GM23338 (cell line): ENCODE measurements around the gene FYTTD1. TPM values are rescaled to one million over a fixed set of nuclear protein-coding genes. Genes with fewer than 3 reads are reported as not detected.
"Not testable (repeated sequence)": the region's sequence is repeated elsewhere in the genome, so short reads cannot be mapped to it uniquely, and the experiment has no call there.

Source experiments
- ATAC-seq: fragments of 200-7000 bp; cut with Tn5 transposase; 3 replicates; pipeline ENCODE4 v1.9.1; 2020
- DNase-seq: peaks from one replicate; pipeline ENCODE4 v3.0.0-alpha.2; 2015; ENCODE audit warnings: low spot score
- H2AFZ ChIP-seq: fragments of 200-600 bp; sonication (generic); 2 replicates; pipeline ENCODE4 v1.8.0; 2016; ENCODE audit warnings: antibody characterized with exemption, mild to moderate bottlenecking, moderate library complexity
- H3F3A ChIP-seq: fragments of 200-600 bp; sonication (generic); replicated peaks from 2 replicates; pipeline ENCODE4 v1.8.0; 2017; ENCODE audit warnings: antibody characterized with exemption, mixed run types, low read depth
- H3K27ac ChIP-seq: fragments of 200-600 bp; sonication (generic); 2 replicates; pipeline ENCODE4 v1.6.1; 2016; ENCODE audit warnings: low read depth
- H3K27me3 ChIP-seq: fragments of 200-600 bp; sonication (generic); 2 replicates; pipeline ENCODE4 v1.8.0; 2016; ENCODE audit warnings: mild to moderate bottlenecking, mixed run types, moderate library complexity; ENCODE audit not compliant: insufficient read depth
- H3K36me3 ChIP-seq: fragments of 200-600 bp; sonication (generic); 2 replicates; pipeline ENCODE4 v1.8.0; 2016; ENCODE audit warnings: mild to moderate bottlenecking; ENCODE audit not compliant: insufficient read depth
- H3K4me1 ChIP-seq: fragments of 200-600 bp; sonication (generic); 2 replicates; pipeline ENCODE4 v1.8.0; 2016; ENCODE audit warnings: mild to moderate bottlenecking, moderate library complexity; ENCODE audit not compliant: insufficient read depth
- H3K4me2 ChIP-seq: fragments of 200-600 bp; sonication (generic); 2 replicates; pipeline ENCODE4 v1.7.1; 2017; ENCODE audit warnings: mixed run types
- H3K4me3 ChIP-seq: fragments of 200-600 bp; sonication (generic); 2 replicates; pipeline ENCODE4 v1.6.1; 2016; ENCODE audit warnings: mixed run types
- H3K79me2 ChIP-seq: fragments of 200-600 bp; sonication (generic); replicated peaks from 2 replicates; pipeline ENCODE4 v1.8.0; 2017; ENCODE audit warnings: mild to moderate bottlenecking; ENCODE audit not compliant: insufficient read depth
- H3K9me2 ChIP-seq: fragments of 200-600 bp; sonication (generic); 2 replicates; pipeline ENCODE4 v1.8.0; 2017; ENCODE audit not compliant: insufficient read depth
- H4K20me1 ChIP-seq: fragments of 200-600 bp; sonication (generic); replicated peaks from 2 replicates; pipeline ENCODE4 v1.8.0; 2017; ENCODE audit warnings: mild to moderate bottlenecking; ENCODE audit not compliant: insufficient read depth
- H3K27ac Mint-ChIP-seq: 2 replicates; pipeline ENCODE4 v1.8.0; 2020; ENCODE audit warnings: inconsistent platforms, mild to moderate bottlenecking, moderate library complexity, mixed read lengths
- H3K27me3 Mint-ChIP-seq: 3 replicates; pipeline ENCODE4 v1.8.0; 2022; ENCODE audit warnings: low read depth, mild to moderate bottlenecking, moderate library complexity, mixed read lengths, inconsistent platforms; ENCODE audit not compliant: insufficient read depth, poor library complexity
- H3K36me3 Mint-ChIP-seq: 3 replicates; pipeline ENCODE4 v1.8.0; 2021; ENCODE audit warnings: low read depth, mild to moderate bottlenecking, inconsistent platforms, moderate library complexity, mixed read lengths
- H3K4me1 Mint-ChIP-seq: 3 replicates; pipeline ENCODE4 v1.8.0; 2020; ENCODE audit warnings: mild to moderate bottlenecking, inconsistent platforms, mixed read lengths
- H3K4me3 Mint-ChIP-seq: 3 replicates; pipeline ENCODE4 v1.8.0; 2021; ENCODE audit warnings: moderate library complexity, mild to moderate bottlenecking, inconsistent platforms, mixed read lengths
- H3K9me3 Mint-ChIP-seq: 3 replicates; pipeline ENCODE4 v1.8.0; 2020; ENCODE audit warnings: moderate library complexity, mild to moderate bottlenecking, inconsistent platforms, mixed read lengths
- CREB1 ChIP-seq: fragments of 250-450 bp; sonication (Bioruptor Pico); IDR thresholded peaks from 2 replicates; pipeline ENCODE4 v1.5.0; 2020; ENCODE audit warnings: low read depth, mild to moderate bottlenecking, moderate library complexity
- EZH2phosphoT487 ChIP-seq: fragments of 200-600 bp; sonication (generic); IDR thresholded peaks from one replicate; pipeline ENCODE4 v1.8.1; 2018; ENCODE audit warnings: antibody characterized with exemption; ENCODE audit not compliant: unreplicated experiment
- JUNB ChIP-seq: IDR thresholded peaks from one replicate; pipeline ENCODE4 v1.6.1; 2016; ENCODE audit warnings: antibody characterized with exemption; ENCODE audit not compliant: unreplicated experiment
- NANOG ChIP-seq: IDR thresholded peaks from 2 replicates; pipeline ENCODE4 v1.6.1; 2016; ENCODE audit warnings: antibody characterized with exemption, borderline replicate concordance
- POLR2AphosphoS5 ChIP-seq: IDR thresholded peaks from 2 replicates; pipeline ENCODE4 v1.6.1; 2016; ENCODE audit warnings: antibody characterized with exemption, low read depth
- ZNF331 ChIP-seq: fragments of 250-450 bp; sonication (Bioruptor Pico); IDR thresholded peaks from 2 replicates; pipeline ENCODE4 v1.5.0; 2020; ENCODE audit warnings: low read depth, mild to moderate bottlenecking, moderate library complexity
- polyA plus RNA-seq: library from polyadenylated mRNA; unstranded; fragments of >200 nt; fragmentation: Nextera tagmentation; extraction: Ambion mirVana; gene quantifications from 2 replicates; pipeline ENCODE4 v1.2.1, GENCODE V29; 2016
- total RNA-seq: library from RNA; depleted of rRNA; stranded (reverse); fragments of >200 nt; shearing (Covaris generic); gene quantifications from 2 replicates; pipeline ENCODE4 v1.2.3, GENCODE V29; 2014
- TF ChIP-seq, protein P1 (sequence below): fragments of 250-450 bp; sonication (Bioruptor Pico); IDR thresholded peaks from 2 replicates; pipeline ENCODE4 v1.5.0; 2020; ENCODE audit warnings: mild to moderate bottlenecking, moderate library complexity
- TF ChIP-seq, protein P2 (sequence below), 2 experiments: fragments of 200-600 bp in 1 of 2; sonication (generic) in 1 of 2; conservative IDR thresholded peaks; 2 replicates each; pipeline versions ENCODE4 v1.5.1 to v1.6.1; 2016 to 2017; ENCODE audit warnings: antibody characterized with exemption in 2 of 2, low read depth in 2 of 2, mild to moderate bottlenecking in 2 of 2, moderate library complexity in 1 of 2

Gene FYTTD1
- total and polyA plus RNA-seq, 2 experiments from 2014 or later = 13.7 to 14.8 TPM

DNA sequence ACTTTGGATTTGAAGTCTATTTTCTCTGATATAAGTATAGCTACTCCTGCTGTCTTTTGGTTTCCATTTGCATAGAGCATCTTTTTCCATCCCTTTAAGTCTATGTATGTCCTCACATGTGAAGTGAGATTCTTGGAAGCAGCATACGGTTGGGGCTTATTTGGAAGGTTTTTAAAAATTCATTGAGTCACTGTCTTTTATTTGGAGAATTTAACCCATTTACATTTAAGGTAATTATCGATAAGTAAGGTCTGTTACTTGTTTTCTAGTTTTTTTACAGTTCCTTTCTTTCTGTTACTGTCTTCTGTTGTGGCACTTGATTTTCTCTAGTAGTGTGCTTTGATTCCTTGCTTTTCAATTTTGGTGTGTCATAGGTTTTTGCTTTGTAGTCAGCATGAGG is 26.9 kb upstream of the FYTTD1 start:
- H3K4me3 Mint-ChIP-seq = no peak overlapping the region
- peaks cover 9% of the 10 kb centered on the region for H3K4me1 Mint-ChIP-seq

DNA sequence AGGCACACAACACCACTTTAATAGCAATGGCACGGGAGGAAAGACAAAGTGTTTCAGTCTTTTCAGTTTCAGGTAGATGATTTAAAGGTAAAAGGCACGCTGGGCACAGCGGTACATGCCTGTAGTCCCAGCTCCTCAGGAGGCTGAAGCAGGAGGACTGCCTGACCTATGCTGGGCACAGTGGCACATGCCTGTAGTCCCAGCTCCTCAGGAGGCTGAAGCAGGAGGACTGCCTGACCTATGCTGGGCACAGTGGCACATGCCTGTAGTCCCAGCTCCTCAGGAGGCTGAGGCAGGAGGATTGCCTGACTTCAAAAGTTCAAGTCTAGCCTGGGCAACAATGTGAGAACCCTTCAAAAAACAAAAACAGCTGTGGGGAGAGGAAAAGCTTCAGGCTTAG is 21.8 kb upstream of the FYTTD1 start:
- not testable (repeated sequence) for H3K27me3 ChIP-seq, DNase-seq, H3K27ac ChIP-seq, H3K4me3 ChIP-seq, H3K27ac Mint-ChIP-seq, H3K4me3 Mint-ChIP-seq, H3K4me2 ChIP-seq, H3K4me1 ChIP-seq, ATAC-seq, H3K9me3 Mint-ChIP-seq, H3K27me3 Mint-ChIP-seq, H3K36me3 Mint-ChIP-seq, H4K20me1 ChIP-seq, H3K36me3 ChIP-seq, H3K9me2 ChIP-seq, H2AFZ ChIP-seq, H3F3A ChIP-seq
- H3K4me1 Mint-ChIP-seq = peaks cover 11% of the 10 kb centered on the region
- H3K79me2 ChIP-seq = peaks cover 22% of the 10 kb centered on the region

More for the DNA sequence above, 26.9 kb upstream of the FYTTD1 start:
- Mint-ChIP-seq H3K27me3 (peaks cover 5% of the 10 kb centered on the region), H3K36me3 (peaks cover 14% of the 10 kb centered on the region), H3K9me3 (peaks cover 16% of the 10 kb centered on the region; the same call in 2 of the 3 replicates), H3K27ac (no peak overlapping the region)
- no peak for DNase-seq
- H3K4me3 ChIP-seq = no peak overlapping the region
- H3K79me2 ChIP-seq = peaks cover 26% of the 10 kb centered on the region
- no peak overlapping the region for H2AFZ ChIP-seq
- no peak for ATAC-seq
- H3K9me2 ChIP-seq = no peaks in the 10 kb centered on the region
- 0 out of 2 replicates have a peak, but pooled peaks cover 6% of the 10 kb centered on the region for H3K4me1 ChIP-seq
- H4K20me1 ChIP-seq = no peaks in the 10 kb centered on the region; the same call in none of the 2 replicates
- no peak overlapping the region for H3K4me2 ChIP-seq
- H3K27me3 ChIP-seq = no peaks in the 10 kb centered on the region
- H3F3A ChIP-seq = no peaks in the 10 kb centered on the region
- TF ChIP-seq ZNF331 (CRISPR knock-in tag) (no peak), POLR2AphosphoS5 (no peak), JUNB (no peak), CREB1 (CRISPR knock-in tag) (no peak), NANOG (no peak), EZH2phosphoT487 (no peak)
- TF ChIP-seq, protein P1, sequence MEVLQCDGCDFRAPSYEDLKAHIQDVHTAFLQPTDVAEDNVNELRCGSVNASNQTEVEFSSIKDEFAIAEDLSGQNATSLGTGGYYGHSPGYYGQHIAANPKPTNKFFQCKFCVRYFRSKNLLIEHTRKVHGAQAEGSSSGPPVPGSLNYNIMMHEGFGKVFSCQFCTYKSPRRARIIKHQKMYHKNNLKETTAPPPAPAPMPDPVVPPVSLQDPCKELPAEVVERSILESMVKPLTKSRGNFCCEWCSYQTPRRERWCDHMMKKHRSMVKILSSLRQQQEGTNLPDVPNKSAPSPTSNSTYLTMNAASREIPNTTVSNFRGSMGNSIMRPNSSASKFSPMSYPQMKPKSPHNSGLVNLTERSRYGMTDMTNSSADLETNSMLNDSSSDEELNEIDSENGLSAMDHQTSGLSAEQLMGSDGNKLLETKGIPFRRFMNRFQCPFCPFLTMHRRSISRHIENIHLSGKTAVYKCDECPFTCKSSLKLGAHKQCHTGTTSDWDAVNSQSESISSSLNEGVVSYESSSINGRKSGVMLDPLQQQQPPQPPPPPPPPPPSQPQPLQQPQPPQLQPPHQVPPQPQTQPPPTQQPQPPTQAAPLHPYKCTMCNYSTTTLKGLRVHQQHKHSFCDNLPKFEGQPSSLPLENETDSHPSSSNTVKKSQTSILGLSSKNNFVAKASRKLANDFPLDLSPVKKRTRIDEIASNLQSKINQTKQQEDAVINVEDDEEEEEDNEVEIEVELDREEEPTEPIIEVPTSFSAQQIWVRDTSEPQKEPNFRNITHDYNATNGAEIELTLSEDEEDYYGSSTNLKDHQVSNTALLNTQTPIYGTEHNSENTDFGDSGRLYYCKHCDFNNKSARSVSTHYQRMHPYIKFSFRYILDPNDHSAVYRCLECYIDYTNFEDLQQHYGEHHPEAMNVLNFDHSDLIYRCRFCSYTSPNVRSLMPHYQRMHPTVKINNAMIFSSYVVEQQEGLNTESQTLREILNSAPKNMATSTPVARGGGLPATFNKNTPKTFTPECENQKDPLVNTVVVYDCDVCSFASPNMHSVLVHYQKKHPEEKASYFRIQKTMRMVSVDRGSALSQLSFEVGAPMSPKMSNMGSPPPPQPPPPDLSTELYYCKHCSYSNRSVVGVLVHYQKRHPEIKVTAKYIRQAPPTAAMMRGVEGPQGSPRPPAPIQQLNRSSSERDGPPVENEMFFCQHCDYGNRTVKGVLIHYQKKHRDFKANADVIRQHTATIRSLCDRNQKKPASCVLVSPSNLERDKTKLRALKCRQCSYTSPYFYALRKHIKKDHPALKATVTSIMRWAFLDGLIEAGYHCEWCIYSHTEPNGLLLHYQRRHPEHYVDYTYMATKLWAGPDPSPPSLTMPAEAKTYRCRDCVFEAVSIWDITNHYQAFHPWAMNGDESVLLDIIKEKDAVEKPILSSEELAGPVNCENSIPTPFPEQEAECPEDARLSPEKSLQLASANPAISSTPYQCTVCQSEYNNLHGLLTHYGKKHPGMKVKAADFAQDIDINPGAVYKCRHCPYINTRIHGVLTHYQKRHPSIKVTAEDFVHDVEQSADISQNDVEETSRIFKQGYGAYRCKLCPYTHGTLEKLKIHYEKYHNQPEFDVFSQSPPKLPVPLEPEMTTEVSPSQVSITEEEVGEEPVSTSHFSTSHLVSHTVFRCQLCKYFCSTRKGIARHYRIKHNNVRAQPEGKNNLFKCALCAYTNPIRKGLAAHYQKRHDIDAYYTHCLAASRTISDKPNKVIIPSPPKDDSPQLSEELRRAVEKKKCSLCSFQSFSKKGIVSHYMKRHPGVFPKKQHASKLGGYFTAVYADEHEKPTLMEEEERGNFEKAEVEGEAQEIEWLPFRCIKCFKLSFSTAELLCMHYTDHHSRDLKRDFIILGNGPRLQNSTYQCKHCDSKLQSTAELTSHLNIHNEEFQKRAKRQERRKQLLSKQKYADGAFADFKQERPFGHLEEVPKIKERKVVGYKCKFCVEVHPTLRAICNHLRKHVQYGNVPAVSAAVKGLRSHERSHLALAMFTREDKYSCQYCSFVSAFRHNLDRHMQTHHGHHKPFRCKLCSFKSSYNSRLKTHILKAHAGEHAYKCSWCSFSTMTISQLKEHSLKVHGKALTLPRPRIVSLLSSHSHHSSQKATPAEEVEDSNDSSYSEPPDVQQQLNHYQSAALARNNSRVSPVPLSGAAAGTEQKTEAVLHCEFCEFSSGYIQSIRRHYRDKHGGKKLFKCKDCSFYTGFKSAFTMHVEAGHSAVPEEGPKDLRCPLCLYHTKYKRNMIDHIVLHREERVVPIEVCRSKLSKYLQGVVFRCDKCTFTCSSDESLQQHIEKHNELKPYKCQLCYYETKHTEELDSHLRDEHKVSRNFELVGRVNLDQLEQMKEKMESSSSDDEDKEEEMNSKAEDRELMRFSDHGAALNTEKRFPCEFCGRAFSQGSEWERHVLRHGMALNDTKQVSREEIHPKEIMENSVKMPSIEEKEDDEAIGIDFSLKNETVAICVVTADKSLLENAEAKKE = no peak
- TF ChIP-seq, protein P2, sequence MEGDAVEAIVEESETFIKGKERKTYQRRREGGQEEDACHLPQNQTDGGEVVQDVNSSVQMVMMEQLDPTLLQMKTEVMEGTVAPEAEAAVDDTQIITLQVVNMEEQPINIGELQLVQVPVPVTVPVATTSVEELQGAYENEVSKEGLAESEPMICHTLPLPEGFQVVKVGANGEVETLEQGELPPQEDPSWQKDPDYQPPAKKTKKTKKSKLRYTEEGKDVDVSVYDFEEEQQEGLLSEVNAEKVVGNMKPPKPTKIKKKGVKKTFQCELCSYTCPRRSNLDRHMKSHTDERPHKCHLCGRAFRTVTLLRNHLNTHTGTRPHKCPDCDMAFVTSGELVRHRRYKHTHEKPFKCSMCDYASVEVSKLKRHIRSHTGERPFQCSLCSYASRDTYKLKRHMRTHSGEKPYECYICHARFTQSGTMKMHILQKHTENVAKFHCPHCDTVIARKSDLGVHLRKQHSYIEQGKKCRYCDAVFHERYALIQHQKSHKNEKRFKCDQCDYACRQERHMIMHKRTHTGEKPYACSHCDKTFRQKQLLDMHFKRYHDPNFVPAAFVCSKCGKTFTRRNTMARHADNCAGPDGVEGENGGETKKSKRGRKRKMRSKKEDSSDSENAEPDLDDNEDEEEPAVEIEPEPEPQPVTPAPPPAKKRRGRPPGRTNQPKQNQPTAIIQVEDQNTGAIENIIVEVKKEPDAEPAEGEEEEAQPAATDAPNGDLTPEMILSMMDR (conservative IDR thresholded peaks at IDR 0.05; ENCODE audit: low read depth in 2 of 2) = no peak
- peaks cover 10% of the 10 kb centered on the region; the same call in 1 of the 2 replicates for H3K36me3 ChIP-seq
- no peak overlapping the region for H3K27ac ChIP-seq
